Esophagus squamous epithelium (tissue), 4 donors: ENCODE data around the gene EVA1B. TPM values are rescaled to one million over a fixed set of nuclear protein-coding genes. Genes with fewer than 3 reads are reported as not detected.

Source experiments
- total RNA-seq, 4 donors: library from RNA; depleted of rRNA; stranded (reverse); fragments of >200 nt; gene quantifications; one replicate each; pipeline ENCODE4 v1.1.0, GENCODE V29; 2016

The EVA1B gene
- total RNA-seq, 4 donors from 2014 or later, result 7.5 to 22.1 (median 12.8) TPM

Other genes with a start within 250 kb of the EVA1B start
- gene TEKT2, start 239.6 kb downstream of the EVA1B start, total RNA-seq, result not detected
- gene ADPRS, start 234.8 kb downstream of the EVA1B start, total RNA-seq, result 10 to 100 TPM; 41.0 to 57.8 (median 48.1) TPM
- gene COL8A2, start 198.4 kb downstream of the EVA1B start, total RNA-seq, result 1 to 10 TPM; 4.0 to 7.4 (median 5.1) TPM
- gene TRAPPC3, start 174.2 kb downstream of the EVA1B start, total RNA-seq, result 100 to 1,000 TPM in 2 of 4 donors, 10 to 100 TPM in 2; 68.3 to 132 (median 112) TPM
- 100 to 1,000 TPM in 2 of 4 donors, 10 to 100 TPM in 2; 59.4 to 180 (median 92.9) TPM for gene MAP7D1, start 167.5 kb downstream of the EVA1B start, total RNA-seq
- 10 to 100 TPM; 56.5 to 83.5 (median 73.6) TPM for gene THRAP3, start 99.2 kb downstream of the EVA1B start, total RNA-seq
- 1 to 10 TPM; 2.8 to 9.7 (median 3.7) TPM for gene SH3D21, start 17.3 kb downstream of the EVA1B start, total RNA-seq
- 10 to 100 TPM; 34.5 to 59.7 (median 42.3) TPM for gene STK40, start 62.3 kb upstream of the EVA1B start, total RNA-seq
- 10 to 100 TPM in 3 of 4 donors, 1 to 10 TPM in 1; 8.5 to 29.4 (median 16.9) TPM for gene LSM10, start 74.3 kb upstream of the EVA1B start, total RNA-seq
- 1 to 10 TPM; 2.4 to 6.8 (median 4.5) TPM for gene OSCP1, start 126.8 kb upstream of the EVA1B start, total RNA-seq
- 10 to 100 TPM; 49.1 to 96.4 (median 74.0) TPM for gene MRPS15, start 140.7 kb upstream of the EVA1B start, total RNA-seq
- gene CSF3R, start 159.3 kb upstream of the EVA1B start, total RNA-seq, result 10 to 100 TPM in 1 of 4 donors, 1 to 10 TPM in 2, under 1 TPM in 1; 0.42 to 10.0 (median 4.7) TPM